ENCODE measurements around the gene ADARB2.

The ADARB2 gene

GRCh38 chr10:1174022-1174421 lies 563.3 kb downstream of the ADARB2 start:
- no peak for DNase-seq (ENCODE audit: low spot score)
- TF ChIP-seq CTCF (IDR thresholded peaks at IDR 0.05; ENCODE audit: extremely low read depth, insufficient read depth, missing control alignments): no peak
- in situ Hi-C loops (cut with MboI; ENCODE audit: low pct_unique_long_range_greater_than_20kb, low sequenced_read_pairs, unreplicated experiment): no loop called here

- TF ChIP-seq CTCF (IDR thresholded peaks at IDR 0.05; ENCODE audit: extremely low read depth, insufficient read depth, missing control alignments): no peak
- in situ Hi-C loops (cut with MboI; ENCODE audit: low pct_unique_long_range_greater_than_20kb, low sequenced_read_pairs, unreplicated experiment): no loop called here
- DNase-seq (ENCODE audit: low spot score): no peak
Measured at GRCh38 chr10:1173091-1173490, 564.2 kb downstream of the ADARB2 start.

- DNase-seq (ENCODE audit: low spot score): no peak
- TF ChIP-seq CTCF (IDR thresholded peaks at IDR 0.05; ENCODE audit: extremely low read depth, insufficient read depth, missing control alignments): no peak
- in situ Hi-C loops (cut with MboI; ENCODE audit: low pct_unique_long_range_greater_than_20kb, low sequenced_read_pairs, unreplicated experiment): no loop called here
Measured at GRCh38 chr10:1172256-1172984, 564.9 kb downstream of the ADARB2 start.

- in situ Hi-C loops (cut with MboI; ENCODE audit: low pct_unique_long_range_greater_than_20kb, low sequenced_read_pairs, unreplicated experiment): no loop called here
- no peak for TF ChIP-seq CTCF (IDR thresholded peaks at IDR 0.05; ENCODE audit: extremely low read depth, insufficient read depth, missing control alignments)
- DNase-seq (ENCODE audit: low spot score): no peak
Measured at GRCh38 chr10:1171586-1171985, 565.7 kb downstream of the ADARB2 start.

- no peak for TF ChIP-seq CTCF (IDR thresholded peaks at IDR 0.05; ENCODE audit: extremely low read depth, insufficient read depth, missing control alignments)
- in situ Hi-C loops (cut with MboI; ENCODE audit: low pct_unique_long_range_greater_than_20kb, low sequenced_read_pairs, unreplicated experiment): no loop called here
- DNase-seq (ENCODE audit: low spot score): no peak
Measured at GRCh38 chr10:1171182-1171581, 566.1 kb downstream of the ADARB2 start.

GRCh38 chr10:1170867-1171180 lies 566.5 kb downstream of the ADARB2 start:
- TF ChIP-seq CTCF (IDR thresholded peaks at IDR 0.05; ENCODE audit: extremely low read depth, insufficient read depth, missing control alignments): no peak
- in situ Hi-C loops (cut with MboI; ENCODE audit: low pct_unique_long_range_greater_than_20kb, low sequenced_read_pairs, unreplicated experiment): no loop called here
- no peak for DNase-seq (ENCODE audit: low spot score)
